GM12874 (cell line): Measurements from ENCODE around the gene SPO11.

Experiments
- TF ChIP-seq, protein P1 (sequence below): IDR thresholded peaks from 2 replicates; pipeline ENCODE4 v1.5.1; 2011; ENCODE audit warnings: low read depth, mild to moderate bottlenecking, control low read depth, low read length, moderate library complexity; ENCODE audit not compliant: insufficient read depth

The SPO11 gene

DNA sequence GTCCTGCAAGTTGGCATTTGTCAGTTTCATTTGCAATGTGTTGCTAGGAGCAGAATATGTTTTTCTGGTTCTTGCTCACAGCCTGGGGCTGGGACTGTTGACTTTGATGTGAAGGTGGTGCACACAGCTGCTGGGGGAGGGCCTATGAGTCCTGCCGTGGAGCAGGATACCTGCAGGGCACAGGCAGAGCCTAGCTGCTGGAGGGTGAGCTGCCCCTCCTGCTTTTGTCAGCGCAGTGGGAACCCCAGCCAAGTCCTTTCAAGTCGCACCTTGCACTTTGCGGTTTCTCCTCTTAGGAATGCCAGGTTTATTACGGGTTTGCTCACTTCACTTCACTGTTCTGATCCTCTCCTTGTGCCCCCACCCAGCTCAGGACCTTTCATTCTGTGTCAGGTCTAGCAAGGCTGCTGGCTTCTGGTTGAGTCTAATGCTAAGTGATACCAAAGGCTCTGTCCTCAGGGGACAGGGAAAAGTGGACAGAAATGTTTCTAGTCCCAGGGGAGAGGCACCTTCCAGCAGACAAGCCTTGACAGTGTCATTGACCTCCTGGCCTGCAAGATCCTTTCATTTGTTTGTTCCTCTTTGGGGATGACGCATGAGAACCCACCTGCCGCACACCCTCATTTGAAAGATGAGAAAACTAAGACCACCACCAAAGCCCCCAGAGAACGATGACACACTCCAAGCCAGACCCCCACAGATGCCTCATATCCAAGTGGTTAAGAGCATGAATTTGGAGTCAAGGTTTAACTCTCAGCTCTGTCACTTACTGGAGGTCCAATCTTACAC lies 2.7 kb upstream of the SPO11 start:
- TF ChIP-seq, protein P1, sequence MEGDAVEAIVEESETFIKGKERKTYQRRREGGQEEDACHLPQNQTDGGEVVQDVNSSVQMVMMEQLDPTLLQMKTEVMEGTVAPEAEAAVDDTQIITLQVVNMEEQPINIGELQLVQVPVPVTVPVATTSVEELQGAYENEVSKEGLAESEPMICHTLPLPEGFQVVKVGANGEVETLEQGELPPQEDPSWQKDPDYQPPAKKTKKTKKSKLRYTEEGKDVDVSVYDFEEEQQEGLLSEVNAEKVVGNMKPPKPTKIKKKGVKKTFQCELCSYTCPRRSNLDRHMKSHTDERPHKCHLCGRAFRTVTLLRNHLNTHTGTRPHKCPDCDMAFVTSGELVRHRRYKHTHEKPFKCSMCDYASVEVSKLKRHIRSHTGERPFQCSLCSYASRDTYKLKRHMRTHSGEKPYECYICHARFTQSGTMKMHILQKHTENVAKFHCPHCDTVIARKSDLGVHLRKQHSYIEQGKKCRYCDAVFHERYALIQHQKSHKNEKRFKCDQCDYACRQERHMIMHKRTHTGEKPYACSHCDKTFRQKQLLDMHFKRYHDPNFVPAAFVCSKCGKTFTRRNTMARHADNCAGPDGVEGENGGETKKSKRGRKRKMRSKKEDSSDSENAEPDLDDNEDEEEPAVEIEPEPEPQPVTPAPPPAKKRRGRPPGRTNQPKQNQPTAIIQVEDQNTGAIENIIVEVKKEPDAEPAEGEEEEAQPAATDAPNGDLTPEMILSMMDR = no peak

DNA sequence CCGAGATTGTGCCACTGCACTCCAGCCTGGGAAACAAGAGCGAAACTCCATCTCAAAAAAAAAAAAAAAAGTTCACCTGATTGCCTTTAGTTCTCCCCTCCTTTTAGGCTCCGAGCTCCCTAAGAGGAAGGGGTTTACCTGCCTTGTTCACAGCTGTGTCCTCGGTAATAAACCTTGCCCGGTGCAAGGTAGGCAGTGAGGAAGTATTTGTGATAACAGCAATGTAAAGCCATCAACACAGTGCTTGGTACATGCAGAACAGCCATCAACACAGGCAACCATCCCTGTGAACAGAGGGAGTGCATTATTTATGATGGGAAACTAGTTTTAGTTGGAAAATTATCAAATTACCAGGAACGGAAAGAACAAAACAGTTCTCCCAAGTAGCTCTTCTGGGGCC lies 1.8 kb upstream of the SPO11 start:
- TF ChIP-seq, protein P1 = no peak

DNA sequence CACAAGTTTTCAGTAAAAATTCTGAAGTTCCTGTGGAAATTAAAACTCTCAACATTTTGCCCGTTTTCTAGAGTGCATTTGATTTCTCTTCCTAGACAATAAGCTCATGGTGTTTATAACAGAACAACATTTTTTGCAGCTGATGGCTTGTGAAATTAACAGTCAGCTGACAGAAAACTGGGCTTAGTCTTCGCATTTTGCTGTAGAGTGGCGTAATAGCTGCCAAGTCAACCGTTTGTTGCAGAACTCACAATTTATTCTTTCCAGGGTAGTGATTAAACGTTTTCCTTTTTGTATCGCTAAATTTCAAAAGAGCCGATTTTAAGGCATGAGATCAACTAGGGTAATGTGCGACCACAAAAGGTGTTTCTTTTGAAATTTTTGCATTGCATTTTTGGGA lies 1.4 kb downstream of the SPO11 start:
- TF ChIP-seq, protein P1 = no peak

DNA sequence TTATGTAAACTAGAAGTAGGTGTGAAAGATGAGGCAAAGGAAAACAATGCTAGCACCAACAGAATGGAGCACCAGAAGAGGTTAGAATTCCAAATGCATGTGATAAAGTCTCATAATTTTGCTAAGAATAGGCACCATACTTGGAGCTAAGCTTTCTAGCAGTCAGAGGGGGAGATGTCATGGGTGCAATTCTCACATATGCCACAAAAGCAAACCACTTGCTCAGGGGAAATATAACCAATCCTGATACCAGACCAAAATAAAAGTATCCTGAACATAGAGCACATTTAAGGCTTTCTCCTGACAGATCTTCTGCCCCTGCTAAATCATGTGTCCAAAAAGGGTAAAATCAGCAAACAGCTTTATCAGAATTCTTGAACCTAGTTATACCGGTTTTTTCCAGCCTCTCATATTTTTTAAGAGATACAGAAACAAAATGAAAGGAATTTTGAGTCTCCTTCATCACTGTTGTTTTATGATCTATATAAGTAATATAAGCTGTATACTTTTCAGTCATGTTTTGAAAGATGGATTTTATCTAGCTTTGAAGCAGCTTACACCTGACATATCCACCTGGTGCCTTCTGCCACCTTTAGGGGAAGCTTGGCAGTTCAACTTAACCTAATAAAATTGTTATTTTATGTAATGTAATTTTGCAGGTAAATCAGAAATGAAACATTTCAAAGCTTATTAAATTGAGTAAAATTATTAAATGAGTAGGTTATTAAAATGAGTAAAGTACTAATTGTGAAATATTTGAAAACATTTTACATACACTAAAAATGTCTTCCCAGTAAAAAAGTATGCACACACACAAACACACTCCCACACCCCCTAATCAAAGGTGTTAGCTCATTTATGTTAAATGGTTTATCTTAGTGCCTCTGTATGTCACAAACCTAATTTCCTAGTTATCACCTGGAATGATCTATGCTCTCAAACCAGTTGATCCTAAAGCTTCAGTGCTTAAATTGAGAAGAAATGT lies 2.8 kb downstream of the SPO11 start:
- TF ChIP-seq, protein P1 = no peak

DNA sequence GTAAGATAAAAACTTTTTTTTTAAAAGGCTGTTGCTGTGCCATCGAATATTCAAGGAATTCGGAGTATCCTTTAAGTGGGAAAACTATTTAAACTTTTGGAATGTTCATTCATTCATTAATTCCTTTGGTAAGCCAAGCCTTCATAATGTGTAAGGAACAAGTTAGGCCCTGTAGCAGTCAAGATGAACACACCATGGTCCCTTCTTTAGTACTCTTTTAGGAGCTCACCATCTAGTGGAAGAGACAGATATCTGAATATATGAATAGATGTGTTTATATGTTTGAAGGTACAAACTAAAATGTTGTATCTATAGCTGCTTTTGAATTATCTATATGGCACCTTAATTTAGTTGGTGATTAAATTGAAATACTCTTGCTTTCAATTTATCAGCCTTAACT lies 5.8 kb downstream of the SPO11 start:
- TF ChIP-seq, protein P1 = no peak

DNA sequence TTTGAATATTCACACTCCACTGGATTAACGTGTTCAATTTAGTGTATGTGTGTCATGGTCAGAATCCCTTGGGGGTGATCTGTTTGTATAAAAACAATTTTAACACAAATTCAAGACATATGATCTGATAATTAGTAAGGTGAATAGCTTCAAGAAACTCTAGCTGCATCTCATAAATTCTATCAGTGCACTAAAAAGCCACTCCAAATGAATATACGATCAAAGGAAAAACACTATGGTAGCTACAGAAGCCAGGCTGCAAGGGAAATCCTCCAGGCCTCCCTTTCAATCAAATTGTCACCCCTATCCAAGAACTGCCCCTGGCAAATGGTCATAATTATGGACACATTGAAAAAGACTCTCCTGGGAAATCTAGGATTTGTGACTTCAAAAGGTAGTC lies 12.1 kb downstream of the SPO11 start:
- TF ChIP-seq, protein P1 = no peak

DNA sequence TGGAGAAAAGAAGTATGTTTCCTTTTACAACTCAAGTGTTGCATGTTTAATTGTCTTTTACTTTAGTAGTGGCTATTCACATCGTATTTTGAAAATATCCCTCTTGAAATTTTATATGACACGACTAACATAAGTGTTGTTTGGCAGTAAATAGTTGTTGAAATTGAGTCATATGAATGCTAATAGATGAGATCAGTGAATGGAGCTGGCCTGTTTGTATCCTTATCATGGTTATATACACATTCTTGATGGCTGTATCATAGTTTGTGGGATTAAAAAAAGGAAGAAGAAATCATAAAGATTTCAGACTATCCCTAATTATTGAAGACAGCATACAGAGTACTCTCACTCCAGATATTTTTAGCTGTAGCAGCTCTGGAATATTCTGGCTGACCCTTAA lies 13.2 kb downstream of the SPO11 start:
- TF ChIP-seq, protein P1 = no peak
